ENCODE data around the gene ESYT3. TPM values are rescaled to one million over a fixed set of nuclear protein-coding genes. Genes with fewer than 3 reads are reported as not detected.
A peak's percentile ranks its signal among the peaks of the same experiment; 100 is the strongest.
"Not testable (repeated sequence)": the region's sequence is repeated elsewhere in the genome, so short reads cannot be mapped to it uniquely, and the experiment has no call there.

The ESYT3 gene
- total RNA-seq, 1 donor from 2014 or later: 40.3 TPM

DNA sequence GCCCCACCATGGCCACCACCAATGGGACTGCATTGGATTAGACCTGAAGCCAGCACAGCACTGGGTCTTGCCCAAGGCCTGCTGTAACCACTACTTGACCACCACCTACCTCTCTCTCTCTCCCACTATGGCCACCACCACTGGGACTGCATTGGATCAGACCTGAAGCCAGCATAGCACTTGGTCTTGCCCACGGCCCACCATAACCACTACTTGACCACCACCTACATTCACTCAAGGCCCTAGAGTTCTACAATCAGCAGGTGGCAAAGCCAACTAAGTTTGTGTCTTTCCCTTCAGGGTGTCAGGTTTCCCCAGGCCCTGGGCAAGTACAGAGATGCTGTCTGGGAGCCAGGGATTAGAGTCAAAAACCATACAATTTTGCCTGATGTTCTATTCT, 57.6 kb downstream of the ESYT3 start:
- TF ChIP-seq, protein P1, sequence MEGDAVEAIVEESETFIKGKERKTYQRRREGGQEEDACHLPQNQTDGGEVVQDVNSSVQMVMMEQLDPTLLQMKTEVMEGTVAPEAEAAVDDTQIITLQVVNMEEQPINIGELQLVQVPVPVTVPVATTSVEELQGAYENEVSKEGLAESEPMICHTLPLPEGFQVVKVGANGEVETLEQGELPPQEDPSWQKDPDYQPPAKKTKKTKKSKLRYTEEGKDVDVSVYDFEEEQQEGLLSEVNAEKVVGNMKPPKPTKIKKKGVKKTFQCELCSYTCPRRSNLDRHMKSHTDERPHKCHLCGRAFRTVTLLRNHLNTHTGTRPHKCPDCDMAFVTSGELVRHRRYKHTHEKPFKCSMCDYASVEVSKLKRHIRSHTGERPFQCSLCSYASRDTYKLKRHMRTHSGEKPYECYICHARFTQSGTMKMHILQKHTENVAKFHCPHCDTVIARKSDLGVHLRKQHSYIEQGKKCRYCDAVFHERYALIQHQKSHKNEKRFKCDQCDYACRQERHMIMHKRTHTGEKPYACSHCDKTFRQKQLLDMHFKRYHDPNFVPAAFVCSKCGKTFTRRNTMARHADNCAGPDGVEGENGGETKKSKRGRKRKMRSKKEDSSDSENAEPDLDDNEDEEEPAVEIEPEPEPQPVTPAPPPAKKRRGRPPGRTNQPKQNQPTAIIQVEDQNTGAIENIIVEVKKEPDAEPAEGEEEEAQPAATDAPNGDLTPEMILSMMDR (IDR thresholded peaks at IDR 0.05): no peak
- DNase-seq: no peak
- no peak overlapping the region for H3K27ac ChIP-seq
- H3K4me3 ChIP-seq: no peak overlapping the region
- intact Hi-C loops (cut with DNase I): no loop called here
- no peak for ATAC-seq
- H3K36me3 ChIP-seq: no peaks in the 10 kb centered on the region
- no peaks in the 10 kb centered on the region for H3K27me3 ChIP-seq (ENCODE audit: low read depth)
- peaks cover 9% of the 10 kb centered on the region for H3K4me1 ChIP-seq
- H3K9me3 ChIP-seq: peaks cover 12% of the 10 kb centered on the region

DNA sequence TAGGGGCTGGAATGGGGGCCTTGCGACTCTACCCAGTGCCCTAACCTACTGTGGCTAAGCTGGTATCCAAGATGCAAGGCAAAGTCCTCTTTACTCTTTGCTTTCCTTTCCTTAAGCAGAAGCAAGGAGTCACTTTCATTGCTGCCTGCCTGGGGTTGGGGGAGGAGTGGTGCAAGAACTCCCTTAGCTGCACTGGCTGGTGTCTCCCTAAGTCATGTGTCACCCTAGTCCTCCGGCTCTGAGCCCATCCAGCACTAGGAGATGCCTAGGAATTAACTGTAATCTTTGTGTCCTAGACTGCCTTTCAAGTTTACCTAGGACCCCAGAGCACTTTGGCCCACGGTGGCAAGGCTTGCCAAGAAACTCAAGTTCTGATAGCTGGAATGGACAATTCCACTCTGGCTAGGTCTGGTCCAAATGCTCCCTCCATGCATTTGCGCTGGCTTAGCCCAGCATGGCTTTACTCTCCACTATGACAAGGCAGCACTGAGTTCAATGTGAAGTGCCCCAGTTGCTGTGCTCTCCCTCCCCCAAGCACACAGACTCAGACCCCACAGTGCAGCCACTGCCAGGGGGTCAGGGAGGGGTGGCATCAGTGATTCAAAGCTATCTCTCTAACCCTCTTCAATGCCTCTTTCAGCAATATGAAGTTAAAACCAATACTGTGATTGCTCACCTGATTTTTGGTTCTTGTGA, 58.7 kb downstream of the ESYT3 start:
- Histone ChIP-seq H3K9me3 (peaks cover under 1% of the 10 kb centered on the region), H3K4me1 (peaks cover 9% of the 10 kb centered on the region), H3K36me3 (no peaks in the 10 kb centered on the region), H3K4me3 (no peak overlapping the region), H3K27ac (no peak overlapping the region), H3K27me3 (ENCODE audit: low read depth) (no peaks in the 10 kb centered on the region)
- DNase-seq (no peak), ATAC-seq (peak; percentile 16 to 23)
- intact Hi-C loops (cut with DNase I): no loop called here
- TF ChIP-seq, protein P1 (IDR thresholded peaks at IDR 0.05): no peak

DNA sequence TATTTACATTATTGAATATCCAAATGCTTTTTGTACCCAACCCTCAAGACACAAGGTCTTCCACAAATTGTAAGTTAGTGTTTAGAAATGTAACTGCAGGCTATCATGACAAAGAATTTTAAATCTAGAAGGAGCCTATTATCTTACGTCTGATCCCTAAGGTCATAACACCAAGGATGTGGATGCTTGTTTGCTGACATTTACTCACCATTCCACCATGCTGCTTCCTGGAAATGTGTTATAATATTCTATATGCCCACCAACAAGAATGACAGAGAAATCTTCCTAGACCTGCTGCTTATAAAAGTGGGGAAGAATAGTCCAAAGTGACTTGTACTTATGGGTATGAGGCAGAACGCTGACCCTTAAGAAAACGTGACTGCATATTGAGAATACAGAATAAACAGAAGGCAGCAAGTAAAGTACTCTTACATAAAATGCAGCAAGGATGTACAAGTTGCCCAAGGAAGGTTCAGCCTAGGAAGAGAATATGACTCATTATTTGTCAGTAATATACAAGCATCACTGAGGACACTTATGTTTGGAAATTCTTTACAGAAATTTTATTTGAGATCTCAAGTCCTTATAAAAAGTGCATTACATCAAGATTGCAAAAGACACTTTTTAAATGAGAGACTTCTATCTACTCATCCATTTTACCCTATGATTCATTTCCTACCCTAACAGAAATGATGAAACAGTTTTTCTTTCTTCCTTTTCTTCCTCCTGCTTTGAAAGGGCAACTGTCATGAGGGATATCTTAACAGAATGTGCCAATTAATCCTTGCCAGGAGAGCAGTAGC, 59.6 kb downstream of the ESYT3 start:
- ATAC-seq: peak; percentile 83 to 87
- intact Hi-C loops (cut with DNase I): no loop called here
- H3K4me3 ChIP-seq: no peak overlapping the region
- DNase-seq: no peak
- no peaks in the 10 kb centered on the region for H3K27me3 ChIP-seq (ENCODE audit: low read depth)
- TF ChIP-seq, protein P1 (IDR thresholded peaks at IDR 0.05): no peak
- H3K36me3 ChIP-seq: peaks cover 1% of the 10 kb centered on the region
- H3K4me1 ChIP-seq: peaks cover 9% of the 10 kb centered on the region
- H3K27ac ChIP-seq: no peak overlapping the region
- no peaks in the 10 kb centered on the region for H3K9me3 ChIP-seq

DNA sequence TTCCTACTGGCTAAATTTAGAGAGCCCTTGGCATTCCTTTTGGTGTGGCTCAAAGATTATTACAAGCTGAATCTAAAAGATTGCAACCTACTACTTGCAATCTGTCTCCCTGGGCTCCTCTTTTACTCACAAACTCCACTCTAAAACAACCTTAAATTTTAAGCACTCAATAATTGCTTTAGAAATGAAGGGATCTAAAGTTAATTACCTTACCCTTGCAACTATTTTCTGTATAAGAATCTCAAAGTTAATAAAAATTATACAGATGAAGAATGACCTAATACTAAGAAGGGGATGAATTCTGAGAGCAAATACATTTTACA, 60.2 kb downstream of the ESYT3 start:
- DNase-seq (no peak), ATAC-seq (no peak)
- no peak overlapping the region for H3K27ac ChIP-seq
- TF ChIP-seq, protein P1 (IDR thresholded peaks at IDR 0.05): no peak
- peaks cover 7% of the 10 kb centered on the region for H3K36me3 ChIP-seq
- no peaks in the 10 kb centered on the region for H3K27me3 ChIP-seq (ENCODE audit: low read depth)
- H3K9me3 ChIP-seq: no peaks in the 10 kb centered on the region
- H3K4me1 ChIP-seq: peaks cover 9% of the 10 kb centered on the region
- H3K4me3 ChIP-seq: no peak overlapping the region
- intact Hi-C loops (cut with DNase I): no loop called here

DNA sequence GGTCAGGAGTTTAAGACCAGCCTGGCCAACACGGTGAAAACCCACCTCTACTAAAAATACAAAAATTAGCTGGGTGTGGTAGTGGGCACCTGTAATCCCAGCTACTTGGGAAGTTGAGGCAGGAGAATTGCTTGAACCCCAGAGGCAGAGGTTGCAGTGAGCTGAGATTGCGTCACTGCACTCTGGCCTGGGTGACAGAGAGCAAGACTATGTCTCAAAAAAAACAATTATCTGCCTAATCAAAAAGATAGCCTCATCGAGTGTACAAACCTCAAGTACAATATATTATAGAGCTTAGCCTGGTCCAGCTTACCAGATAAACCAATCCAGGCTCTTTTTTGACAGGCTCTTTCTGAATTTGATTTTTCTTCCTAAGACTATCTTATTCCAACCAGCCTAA, 61.2 kb downstream of the ESYT3 start:
- H3K9me3 ChIP-seq; H3K27me3 ChIP-seq (ENCODE audit: low read depth); H3K27ac ChIP-seq; ATAC-seq; H3K4me1 ChIP-seq; intact Hi-C loops (cut with DNase I); DNase-seq; H3K4me3 ChIP-seq: not testable (repeated sequence)
- H3K36me3 ChIP-seq: peaks cover 16% of the 10 kb centered on the region

DNA sequence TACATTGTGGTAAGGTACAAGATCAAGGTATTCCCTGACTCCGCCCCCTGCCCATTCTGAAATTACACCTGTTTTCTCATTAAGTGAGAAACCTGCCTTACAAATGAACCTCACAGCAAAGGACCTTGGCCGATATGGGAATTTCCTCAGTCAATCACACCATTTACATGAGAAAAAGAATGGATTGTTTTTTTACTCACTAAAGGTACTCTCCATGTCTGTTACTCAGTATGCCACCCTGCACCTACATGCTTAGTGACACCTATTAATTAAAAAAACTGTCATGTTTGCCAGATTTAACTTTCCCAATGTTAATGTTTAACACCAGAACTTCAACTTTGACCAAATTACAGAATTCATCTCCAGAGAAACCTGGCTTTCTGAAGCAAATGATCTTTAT, 62.0 kb downstream of the ESYT3 start:
- Histone ChIP-seq H3K4me3 (no peak overlapping the region), H3K27me3 (ENCODE audit: low read depth) (no peaks in the 10 kb centered on the region), H3K9me3 (no peaks in the 10 kb centered on the region), H3K27ac (no peak overlapping the region), H3K36me3 (peaks cover 16% of the 10 kb centered on the region), H3K4me1 (peaks cover 9% of the 10 kb centered on the region)
- ATAC-seq: no peak
- no peak for DNase-seq
- intact Hi-C loops (cut with DNase I): no loop called here
- TF ChIP-seq, protein P1 (IDR thresholded peaks at IDR 0.05): no peak
